WERI-Rb-1 (cell line): ENCODE results near the gene IQGAP2.

ENCODE experiments used
- DNase-seq: peaks from one replicate; pipeline ENCODE4 v3.0.0-alpha.2; 2020
- H3K27ac ChIP-seq: fragments of 250-450 bp; sonication (Bioruptor Pico); 2 replicates; pipeline ENCODE4 v1.5.1; 2020; ENCODE audit warnings: mild to moderate bottlenecking, moderate library complexity
- H3K27me3 ChIP-seq: fragments of 250-450 bp; sonication (Bioruptor Pico); 2 replicates; pipeline ENCODE4 v1.5.1; 2021; ENCODE audit warnings: mild to moderate bottlenecking, low read depth, moderate library complexity; ENCODE audit not compliant: insufficient read depth, severe bottlenecking
- H3K36me3 ChIP-seq: fragments of 250-450 bp; sonication (Bioruptor Pico); 2 replicates; pipeline ENCODE4 v1.5.1; 2020; ENCODE audit warnings: mild to moderate bottlenecking, moderate library complexity
- H3K4me3 ChIP-seq: 2 replicates; pipeline ENCODE4 v1.5.1; 2011; ENCODE audit warnings: low read depth, mild to moderate bottlenecking, control low read depth, low read length
- H3K9me3 ChIP-seq: fragments of 250-450 bp; sonication (Bioruptor Pico); 2 replicates; pipeline ENCODE4 v1.5.1; 2021; ENCODE audit warnings: mild to moderate bottlenecking, moderate library complexity; ENCODE audit not compliant: severe bottlenecking
- CTCF ChIP-seq: IDR thresholded peaks from 2 replicates; pipeline ENCODE4 v1.5.1; 2011; ENCODE audit warnings: low read depth, mild to moderate bottlenecking, control low read depth, inconsistent platforms, low read length

IQGAP2 gene

GRCh38 chr5:76742583-76742982, 339.5 kb downstream of the IQGAP2 start:
- Histone ChIP-seq H3K27ac (no peak overlapping the region), H3K4me3 (no peak overlapping the region), H3K9me3 (no peaks in the 10 kb centered on the region), H3K36me3 (no peaks in the 10 kb centered on the region), H3K27me3 (no peaks in the 10 kb centered on the region)
- TF ChIP-seq CTCF = no peak
- DNase-seq = no peak

- no peak for TF ChIP-seq CTCF
- no peak for DNase-seq
- no peak overlapping the region for H3K27ac ChIP-seq
- H3K27me3 ChIP-seq = no peaks in the 10 kb centered on the region
- no peaks in the 10 kb centered on the region for H3K36me3 ChIP-seq
- no peak overlapping the region for H3K4me3 ChIP-seq
- no peaks in the 10 kb centered on the region for H3K9me3 ChIP-seq
These were observed 341.5 kb downstream of the IQGAP2 start for GRCh38 chr5:76744632-76745031.

- H3K9me3 ChIP-seq = no peaks in the 10 kb centered on the region
- H3K4me3 ChIP-seq = no peak overlapping the region
- no peaks in the 10 kb centered on the region for H3K27me3 ChIP-seq
- DNase-seq = no peak
- no peak for TF ChIP-seq CTCF
- no peak overlapping the region for H3K27ac ChIP-seq
- no peaks in the 10 kb centered on the region for H3K36me3 ChIP-seq
These were observed 342.6 kb downstream of the IQGAP2 start for GRCh38 chr5:76745670-76746069.

- H3K27me3 ChIP-seq = no peaks in the 10 kb centered on the region
- H3K27ac ChIP-seq = no peak overlapping the region
- H3K4me3 ChIP-seq = no peak overlapping the region
- no peak for DNase-seq
- H3K9me3 ChIP-seq = no peaks in the 10 kb centered on the region
- no peaks in the 10 kb centered on the region for H3K36me3 ChIP-seq
- no peak for TF ChIP-seq CTCF
These were observed 343.6 kb downstream of the IQGAP2 start for GRCh38 chr5:76746677-76747076.

- TF ChIP-seq CTCF = no peak
- Histone ChIP-seq H3K27ac (no peak overlapping the region), H3K4me3 (no peak overlapping the region), H3K36me3 (no peaks in the 10 kb centered on the region), H3K27me3 (no peaks in the 10 kb centered on the region), H3K9me3 (no peaks in the 10 kb centered on the region)
- no peak for DNase-seq
These were observed 344.6 kb downstream of the IQGAP2 start for GRCh38 chr5:76747706-76748105.

- Histone ChIP-seq H3K4me3 (no peak overlapping the region), H3K27me3 (no peaks in the 10 kb centered on the region), H3K9me3 (no peaks in the 10 kb centered on the region), H3K27ac (no peak overlapping the region), H3K36me3 (no peaks in the 10 kb centered on the region)
- no peak for TF ChIP-seq CTCF
- no peak for DNase-seq
These were observed 348.2 kb downstream of the IQGAP2 start for GRCh38 chr5:76751291-76751690.
